ENCODE data around the gene BMP8A. TPM values are rescaled to one million over a fixed set of nuclear protein-coding genes. Genes with fewer than 3 reads are reported as not detected.
"Not testable (repeated sequence)": the region's sequence is repeated elsewhere in the genome, so short reads cannot be mapped to it uniquely, and the experiment has no call there.

The BMP8A gene
- polyA plus RNA-seq, 2 donors, result not detected

- 48 to 73% methylated on average over 4 of the region's 4 CpGs for WGBS, 2 donors
- Histone ChIP-seq H3K4me1 (ENCODE audit: control insufficient read depth in 2 of 2, insufficient read depth in 2 of 2, low read length in 1 of 2) (peaks cover 0 to 3% of the 10 kb centered on the region in 2 donors), H3K9me3 (ENCODE audit: control insufficient read depth in 2 of 2, insufficient read depth in 1 of 2, low read depth in 1 of 2, low read length in 1 of 2) (no peaks in the 10 kb centered on the region), H3K27ac (ENCODE audit: low read depth in 2 of 2, low read length in 1 of 2) (no peak overlapping the region), H3K36me3 (ENCODE audit: control insufficient read depth in 2 of 2, insufficient read depth in 2 of 2, low read length in 1 of 2) (no peaks in the 10 kb centered on the region), H3K4me3 (ENCODE audit: low read depth in 1 of 2, low read length in 2 of 2) (no peak overlapping the region), H3K27me3 (ENCODE audit: control insufficient read depth in 1 of 2, insufficient read depth in 2 of 2, low read length in 2 of 2) (peaks cover 0 to 2% of the 10 kb centered on the region in 2 donors)
These were observed 9.5 kb downstream of the BMP8A start for GRCh38 chr1:39500862-39501389.

- no peaks in the 10 kb centered on the region for H3K9me3 ChIP-seq (ENCODE audit: control insufficient read depth in 2 of 2, insufficient read depth in 1 of 2, low read depth in 1 of 2, low read length in 1 of 2)
These were observed 10.2 kb downstream of the BMP8A start for GRCh38 chr1:39501666-39502065.

GRCh38 chr1:39504436-39504835 lies 13.0 kb downstream of the BMP8A start:
- H3K27ac ChIP-seq (ENCODE audit: low read depth in 2 of 2, low read length in 1 of 2); H3K27me3 ChIP-seq (ENCODE audit: control insufficient read depth in 1 of 2, insufficient read depth in 2 of 2, low read length in 2 of 2); H3K4me1 ChIP-seq (ENCODE audit: control insufficient read depth in 2 of 2, insufficient read depth in 2 of 2, low read length in 1 of 2); H3K9me3 ChIP-seq (ENCODE audit: control insufficient read depth in 2 of 2, insufficient read depth in 1 of 2, low read depth in 1 of 2, low read length in 1 of 2); H3K36me3 ChIP-seq (ENCODE audit: control insufficient read depth in 2 of 2, insufficient read depth in 2 of 2, low read length in 1 of 2); H3K4me3 ChIP-seq (ENCODE audit: low read depth in 1 of 2, low read length in 2 of 2): not testable (repeated sequence)
- 80 to 84% methylated on average over 9 of the region's 9 CpGs for WGBS, 2 donors

More at GRCh38 chr1:39501666-39502065, 10.2 kb downstream of the BMP8A start:
- H3K27ac ChIP-seq (ENCODE audit: low read depth in 2 of 2, low read length in 1 of 2), result no peak overlapping the region
- H3K4me3 ChIP-seq (ENCODE audit: low read depth in 1 of 2, low read length in 2 of 2), result no peak overlapping the region
- H3K4me1 ChIP-seq (ENCODE audit: control insufficient read depth in 2 of 2, insufficient read depth in 2 of 2, low read length in 1 of 2), result peaks cover 0 to 3% of the 10 kb centered on the region in 2 donors
- H3K27me3 ChIP-seq (ENCODE audit: control insufficient read depth in 1 of 2, insufficient read depth in 2 of 2, low read length in 2 of 2), result peaks cover 0 to 2% of the 10 kb centered on the region in 2 donors
- no peaks in the 10 kb centered on the region for H3K36me3 ChIP-seq (ENCODE audit: control insufficient read depth in 2 of 2, insufficient read depth in 2 of 2, low read length in 1 of 2)
- 51 to 59% methylated on average over 5 of the region's 5 CpGs for WGBS, 2 donors

DNA sequence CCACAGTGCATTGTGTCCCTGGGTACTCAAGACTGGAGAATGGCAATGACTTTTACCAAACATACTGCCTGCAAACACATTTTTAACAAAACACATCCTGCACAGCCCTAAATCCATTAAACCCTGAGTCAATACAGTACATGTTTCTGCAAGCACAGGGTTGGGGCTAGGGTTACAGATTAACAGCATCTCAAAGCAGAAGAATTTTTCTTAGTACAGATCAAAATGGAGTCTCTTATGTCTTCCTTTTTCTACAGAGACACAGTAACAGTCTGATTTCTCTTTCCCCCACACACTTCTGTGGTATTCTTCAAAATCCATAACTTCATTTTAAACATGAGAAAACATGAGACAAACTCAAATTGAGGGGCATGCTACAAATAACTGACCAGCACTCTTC lies 13.9 kb downstream of the BMP8A start:
- Histone ChIP-seq H3K4me1 (ENCODE audit: control insufficient read depth in 2 of 2, insufficient read depth in 2 of 2, low read length in 1 of 2) (peaks cover 0 to 3% of the 10 kb centered on the region in 2 donors), H3K4me3 (ENCODE audit: low read depth in 1 of 2, low read length in 2 of 2) (no peak overlapping the region), H3K27me3 (ENCODE audit: control insufficient read depth in 1 of 2, insufficient read depth in 2 of 2, low read length in 2 of 2) (no peaks in the 10 kb centered on the region), H3K27ac (ENCODE audit: low read depth in 2 of 2, low read length in 1 of 2) (no peak overlapping the region), H3K36me3 (ENCODE audit: control insufficient read depth in 2 of 2, insufficient read depth in 2 of 2, low read length in 1 of 2) (no peaks in the 10 kb centered on the region), H3K9me3 (ENCODE audit: control insufficient read depth in 2 of 2, insufficient read depth in 1 of 2, low read depth in 1 of 2, low read length in 1 of 2) (no peaks in the 10 kb centered on the region)

GRCh38 chr1:39507230-39507928 lies 15.9 kb downstream of the BMP8A start:
- Histone ChIP-seq H3K9me3 (ENCODE audit: control insufficient read depth in 2 of 2, insufficient read depth in 1 of 2, low read depth in 1 of 2, low read length in 1 of 2) (no peaks in the 10 kb centered on the region), H3K27ac (ENCODE audit: low read depth in 2 of 2, low read length in 1 of 2) (no peak overlapping the region), H3K4me3 (ENCODE audit: low read depth in 1 of 2, low read length in 2 of 2) (no peak overlapping the region), H3K36me3 (ENCODE audit: control insufficient read depth in 2 of 2, insufficient read depth in 2 of 2, low read length in 1 of 2) (no peaks in the 10 kb centered on the region), H3K27me3 (ENCODE audit: control insufficient read depth in 1 of 2, insufficient read depth in 2 of 2, low read length in 2 of 2) (no peaks in the 10 kb centered on the region), H3K4me1 (ENCODE audit: control insufficient read depth in 2 of 2, insufficient read depth in 2 of 2, low read length in 1 of 2) (no peaks in the 10 kb centered on the region)
- 86 to 88% methylated on average over 14 of the region's 14 CpGs for WGBS, 2 donors

DNA sequence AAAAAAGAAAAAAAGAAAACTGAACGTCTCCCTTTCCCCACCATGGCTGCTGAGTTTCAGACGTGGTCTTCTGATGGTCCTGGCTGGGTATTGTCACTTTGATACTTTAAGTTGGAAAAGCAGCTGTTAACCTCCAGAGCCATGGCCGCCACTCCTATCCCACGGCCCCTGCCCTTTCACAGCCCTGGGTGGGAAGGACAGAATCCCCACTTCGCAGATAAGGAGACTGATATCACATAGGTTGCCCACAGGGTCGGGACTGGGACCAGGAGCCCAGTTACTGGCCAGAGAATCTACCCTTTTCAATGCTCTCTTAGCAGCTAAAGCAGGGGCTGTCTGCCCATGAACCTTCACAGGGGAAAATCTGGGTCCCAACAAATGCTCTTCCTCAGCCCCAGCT lies 16.8 kb downstream of the BMP8A start:
- 89 to 91% methylated on average over 6 of the region's 6 CpGs for WGBS, 2 donors

GRCh38 chr1:39508857-39509305 lies 17.4 kb downstream of the BMP8A start:
- WGBS, 2 donors, result 77 to 80% methylated on average over 11 of the region's 11 CpGs
- Histone ChIP-seq H3K9me3 (ENCODE audit: control insufficient read depth in 2 of 2, insufficient read depth in 1 of 2, low read depth in 1 of 2, low read length in 1 of 2) (no peaks in the 10 kb centered on the region), H3K27ac (ENCODE audit: low read depth in 2 of 2, low read length in 1 of 2) (no peak overlapping the region), H3K4me3 (ENCODE audit: low read depth in 1 of 2, low read length in 2 of 2) (no peak overlapping the region), H3K27me3 (ENCODE audit: control insufficient read depth in 1 of 2, insufficient read depth in 2 of 2, low read length in 2 of 2) (no peaks in the 10 kb centered on the region), H3K4me1 (ENCODE audit: control insufficient read depth in 2 of 2, insufficient read depth in 2 of 2, low read length in 1 of 2) (no peaks in the 10 kb centered on the region), H3K36me3 (ENCODE audit: control insufficient read depth in 2 of 2, insufficient read depth in 2 of 2, low read length in 1 of 2) (no peaks in the 10 kb centered on the region)

More for the DNA sequence above, 16.8 kb downstream of the BMP8A start:
- H3K27me3 ChIP-seq (ENCODE audit: control insufficient read depth in 1 of 2, insufficient read depth in 2 of 2, low read length in 2 of 2), result no peaks in the 10 kb centered on the region
- H3K4me1 ChIP-seq (ENCODE audit: control insufficient read depth in 2 of 2, insufficient read depth in 2 of 2, low read length in 1 of 2), result no peaks in the 10 kb centered on the region
- no peak overlapping the region for H3K4me3 ChIP-seq (ENCODE audit: low read depth in 1 of 2, low read length in 2 of 2)
- H3K9me3 ChIP-seq (ENCODE audit: control insufficient read depth in 2 of 2, insufficient read depth in 1 of 2, low read depth in 1 of 2, low read length in 1 of 2), result no peaks in the 10 kb centered on the region
- no peak overlapping the region for H3K27ac ChIP-seq (ENCODE audit: low read depth in 2 of 2, low read length in 1 of 2)
- H3K36me3 ChIP-seq (ENCODE audit: control insufficient read depth in 2 of 2, insufficient read depth in 2 of 2, low read length in 1 of 2), result no peaks in the 10 kb centered on the region

DNA sequence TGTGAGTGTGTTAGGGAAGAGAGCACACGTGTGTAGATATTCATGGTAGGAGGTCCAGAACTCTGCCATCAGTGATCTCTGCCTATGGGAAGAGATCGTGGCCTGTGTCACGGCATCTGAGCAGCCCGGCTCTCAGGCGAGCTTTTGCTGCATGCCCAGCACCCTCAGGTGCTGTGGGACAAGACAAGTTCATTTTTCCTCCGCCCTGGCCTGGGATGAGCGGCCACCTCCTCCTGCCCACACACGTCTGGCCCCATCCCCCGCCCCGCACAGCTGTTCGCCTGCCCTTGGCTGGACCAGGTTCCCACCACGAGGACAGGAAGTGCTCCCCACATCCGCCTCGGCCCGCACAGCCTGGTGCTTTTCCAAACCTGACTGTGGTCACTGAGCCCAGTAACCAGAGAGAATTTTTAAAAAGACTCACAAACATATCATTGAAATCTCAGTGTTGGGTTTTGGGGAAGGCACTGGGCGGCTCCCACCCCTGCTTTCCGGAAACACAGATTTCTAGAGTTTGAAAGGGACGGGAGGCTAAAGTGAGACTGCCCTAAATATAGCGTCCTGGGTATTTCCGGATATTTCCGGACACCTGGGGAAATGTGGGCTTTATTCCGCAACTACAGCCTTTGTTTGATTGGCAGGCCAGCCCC lies 18.0 kb downstream of the BMP8A start:
- 58% methylated on average over 22 of the region's 22 CpGs for WGBS, 2 donors
- H3K4me3 ChIP-seq (ENCODE audit: low read depth in 1 of 2, low read length in 2 of 2), result no peak overlapping the region
- H3K9me3 ChIP-seq (ENCODE audit: control insufficient read depth in 2 of 2, insufficient read depth in 1 of 2, low read depth in 1 of 2, low read length in 1 of 2), result no peaks in the 10 kb centered on the region
- H3K36me3 ChIP-seq (ENCODE audit: control insufficient read depth in 2 of 2, insufficient read depth in 2 of 2, low read length in 1 of 2), result no peaks in the 10 kb centered on the region
- H3K27ac ChIP-seq (ENCODE audit: low read depth in 2 of 2, low read length in 1 of 2), result no peak overlapping the region
- no peaks in the 10 kb centered on the region for H3K4me1 ChIP-seq (ENCODE audit: control insufficient read depth in 2 of 2, insufficient read depth in 2 of 2, low read length in 1 of 2)
- H3K27me3 ChIP-seq (ENCODE audit: control insufficient read depth in 1 of 2, insufficient read depth in 2 of 2, low read length in 2 of 2), result no peaks in the 10 kb centered on the region

DNA sequence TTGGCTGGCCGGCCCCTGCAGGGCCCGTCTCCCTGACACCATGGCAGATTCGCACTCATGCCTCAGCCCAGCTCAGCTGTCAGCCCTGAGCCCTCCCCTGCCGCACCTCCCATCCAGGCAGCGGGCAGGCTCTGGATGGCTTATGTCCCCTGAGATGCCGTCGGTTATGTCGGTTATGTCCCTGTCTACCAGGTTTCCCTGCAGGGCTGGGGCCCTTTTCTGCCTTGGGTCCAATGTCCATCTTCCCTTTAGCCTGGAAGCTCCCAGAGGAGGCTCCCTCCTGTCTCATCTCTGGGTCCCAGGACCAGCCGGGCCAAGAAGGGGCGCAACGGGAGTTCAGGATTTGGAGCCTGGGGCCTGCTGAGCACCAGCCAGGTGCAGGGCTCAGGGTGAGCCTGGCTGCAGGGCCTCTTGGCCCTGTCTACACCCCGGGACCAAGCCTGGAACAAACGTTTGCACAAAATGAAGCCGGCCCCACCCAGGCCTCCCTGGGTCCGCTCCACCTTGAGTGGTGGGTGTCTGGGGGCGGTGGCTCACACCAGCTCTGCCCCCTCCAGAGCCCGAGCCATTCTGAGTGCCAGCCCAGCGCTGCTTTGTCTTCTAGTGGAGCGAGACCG lies 19.2 kb downstream of the BMP8A start:
- H3K27me3 ChIP-seq (ENCODE audit: control insufficient read depth in 1 of 2, insufficient read depth in 2 of 2, low read length in 2 of 2); H3K4me3 ChIP-seq (ENCODE audit: low read depth in 1 of 2, low read length in 2 of 2); H3K27ac ChIP-seq (ENCODE audit: low read depth in 2 of 2, low read length in 1 of 2); H3K36me3 ChIP-seq (ENCODE audit: control insufficient read depth in 2 of 2, insufficient read depth in 2 of 2, low read length in 1 of 2); H3K4me1 ChIP-seq (ENCODE audit: control insufficient read depth in 2 of 2, insufficient read depth in 2 of 2, low read length in 1 of 2); H3K9me3 ChIP-seq (ENCODE audit: control insufficient read depth in 2 of 2, insufficient read depth in 1 of 2, low read depth in 1 of 2, low read length in 1 of 2): not testable (repeated sequence)
- 86 to 87% methylated on average over 13 to 16 of the region's 20 CpGs for WGBS, 2 donors
